Panc1 (cell line): ENCODE results near the gene RAB4A.

Experiments
- POLR2AphosphoS5 ChIP-seq: IDR thresholded peaks from 2 replicates; pipeline ENCODE4 v1.6.1; 2012; ENCODE audit warnings: mild to moderate bottlenecking, low read depth, low read length, moderate library complexity
- TF ChIP-seq, protein P1 (sequence below): fragments of 450-650 bp; IDR thresholded peaks from 2 replicates; pipeline ENCODE4 v1.5.1; 2017; ENCODE audit warnings: mild to moderate bottlenecking

DNA sequence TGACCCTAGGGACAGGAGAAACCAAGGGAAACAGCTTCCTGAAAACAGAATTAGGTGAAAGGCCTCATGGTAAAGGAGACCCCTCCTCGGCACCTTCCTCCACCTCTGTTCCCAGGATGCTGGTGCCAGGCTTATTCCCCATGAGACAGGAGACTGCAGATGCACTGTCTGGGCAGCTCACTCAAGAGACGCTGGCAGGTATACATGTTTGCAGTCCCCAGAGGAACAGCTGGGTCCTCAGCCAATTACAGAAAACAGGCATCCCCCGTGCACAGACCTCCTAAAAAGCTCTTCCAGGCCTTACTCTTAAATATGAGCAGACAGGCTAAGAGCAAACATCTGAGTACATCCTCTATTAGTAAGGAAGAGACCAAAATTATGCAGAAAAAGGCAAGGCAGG lies 65.4 kb downstream of the RAB4A start:
- TF ChIP-seq, protein P1, sequence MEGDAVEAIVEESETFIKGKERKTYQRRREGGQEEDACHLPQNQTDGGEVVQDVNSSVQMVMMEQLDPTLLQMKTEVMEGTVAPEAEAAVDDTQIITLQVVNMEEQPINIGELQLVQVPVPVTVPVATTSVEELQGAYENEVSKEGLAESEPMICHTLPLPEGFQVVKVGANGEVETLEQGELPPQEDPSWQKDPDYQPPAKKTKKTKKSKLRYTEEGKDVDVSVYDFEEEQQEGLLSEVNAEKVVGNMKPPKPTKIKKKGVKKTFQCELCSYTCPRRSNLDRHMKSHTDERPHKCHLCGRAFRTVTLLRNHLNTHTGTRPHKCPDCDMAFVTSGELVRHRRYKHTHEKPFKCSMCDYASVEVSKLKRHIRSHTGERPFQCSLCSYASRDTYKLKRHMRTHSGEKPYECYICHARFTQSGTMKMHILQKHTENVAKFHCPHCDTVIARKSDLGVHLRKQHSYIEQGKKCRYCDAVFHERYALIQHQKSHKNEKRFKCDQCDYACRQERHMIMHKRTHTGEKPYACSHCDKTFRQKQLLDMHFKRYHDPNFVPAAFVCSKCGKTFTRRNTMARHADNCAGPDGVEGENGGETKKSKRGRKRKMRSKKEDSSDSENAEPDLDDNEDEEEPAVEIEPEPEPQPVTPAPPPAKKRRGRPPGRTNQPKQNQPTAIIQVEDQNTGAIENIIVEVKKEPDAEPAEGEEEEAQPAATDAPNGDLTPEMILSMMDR = no peak
- no peak for TF ChIP-seq POLR2AphosphoS5
